Measurements from ENCODE around the gene HPCAL1. TPM values are rescaled to one million over a fixed set of nuclear protein-coding genes. Genes with fewer than 3 reads are reported as not detected.

The HPCAL1 gene
- total and polyA plus RNA-seq, 2 of the 8 experiments (the other 6 are each of a cell fraction or from before 2014, with no cell fraction given), result 5.8 to 8.6 TPM

DNA sequence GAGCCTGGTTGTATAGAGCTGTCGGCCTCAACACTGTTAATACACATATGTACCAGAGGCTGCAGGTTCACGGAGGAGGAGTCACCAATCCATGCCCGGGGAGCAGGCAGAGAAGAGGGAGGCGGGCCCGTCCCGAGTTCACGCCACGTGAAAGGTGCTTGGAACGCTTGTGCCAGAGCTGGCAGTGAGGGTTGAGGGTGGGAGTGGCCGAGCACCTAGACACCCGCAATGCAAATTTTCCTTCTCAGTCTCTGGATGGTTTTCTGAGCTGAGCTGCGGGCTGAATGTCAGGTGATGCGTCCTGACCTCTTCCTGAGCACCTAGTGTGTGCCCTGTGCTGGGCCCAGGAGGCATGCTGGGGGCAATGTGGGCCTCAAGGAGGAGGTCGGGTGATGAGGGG lies 93.2 kb downstream of the HPCAL1 start (continued):
- no peak for TF ChIP-seq CTBP2 (IDR thresholded peaks at IDR 0.05; ENCODE audit: borderline replicate concordance, insufficient read depth, insufficient read length, low read length)
- no peak for TF ChIP-seq ZNF274 (IDR thresholded peaks at IDR 0.05; ENCODE audit: borderline replicate concordance, extremely low read depth, low read length)
